Fibroblast of skin of abdomen (primary cell): ENCODE results near the gene PTPDC1.

Experiments
- DNase-seq: peaks from one replicate; pipeline ENCODE4 v3.0.0-alpha.2; 2013

The PTPDC1 gene

DNA sequence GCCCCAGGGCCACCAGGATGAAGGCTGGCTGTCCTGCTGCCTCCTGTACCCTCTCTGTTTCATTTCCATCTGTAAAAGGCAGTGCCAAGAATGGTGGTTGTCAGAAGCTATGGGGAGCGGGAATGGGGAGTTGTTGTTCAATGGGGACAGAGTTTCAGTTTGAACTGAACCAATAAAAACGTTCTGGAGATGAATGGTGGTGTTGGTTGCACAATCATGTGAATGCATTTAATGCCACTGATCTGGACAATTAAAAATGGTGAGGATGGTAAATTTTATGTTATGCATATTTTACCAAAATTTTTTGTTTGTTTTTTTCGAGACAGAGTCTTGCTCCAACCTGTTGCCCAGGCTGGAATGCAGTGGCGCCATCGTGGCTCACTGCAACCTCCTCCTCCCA, 58.1 kb downstream of the PTPDC1 start:
- DNase-seq, result no peak

DNA sequence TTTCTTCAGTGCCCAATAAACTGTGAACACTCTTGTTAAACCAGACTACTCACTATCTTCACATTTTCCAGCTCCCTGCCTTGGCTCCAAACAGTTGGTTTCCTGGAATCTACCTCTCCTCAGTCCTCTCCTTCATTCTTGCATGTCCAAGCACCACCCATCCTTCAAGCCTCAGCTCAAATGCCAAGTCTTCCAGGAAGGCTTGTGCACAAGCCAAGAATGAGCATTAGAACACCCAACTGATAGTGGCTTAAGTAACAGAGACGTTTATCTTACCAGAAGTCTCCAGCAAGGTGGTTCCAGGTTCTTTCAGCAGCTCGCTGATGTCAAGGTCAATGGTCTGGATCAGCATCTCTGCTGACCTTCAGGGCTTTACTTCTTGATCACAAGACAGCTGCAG, 60.1 kb downstream of the PTPDC1 start:
- no peak for DNase-seq

DNA sequence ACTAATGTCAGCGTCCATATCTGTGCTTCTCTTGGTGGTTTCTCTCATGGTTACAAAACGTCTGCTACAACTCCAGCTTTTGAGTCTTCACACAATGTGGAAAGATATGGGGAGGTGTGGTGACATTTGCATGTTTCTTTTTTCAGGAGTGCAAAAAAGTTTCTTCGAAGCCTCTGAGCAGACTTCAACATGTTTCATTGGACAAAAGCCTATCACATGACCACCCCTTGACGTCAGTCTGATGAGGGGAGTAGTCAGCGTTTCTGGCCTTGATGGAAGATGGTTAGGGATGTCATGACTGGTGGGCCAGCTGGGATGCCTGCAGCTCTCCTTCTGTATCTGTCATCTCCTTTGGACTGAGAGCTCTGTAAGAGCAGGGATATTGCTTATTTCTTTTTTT, 61.4 kb downstream of the PTPDC1 start:
- DNase-seq, result no peak

DNA sequence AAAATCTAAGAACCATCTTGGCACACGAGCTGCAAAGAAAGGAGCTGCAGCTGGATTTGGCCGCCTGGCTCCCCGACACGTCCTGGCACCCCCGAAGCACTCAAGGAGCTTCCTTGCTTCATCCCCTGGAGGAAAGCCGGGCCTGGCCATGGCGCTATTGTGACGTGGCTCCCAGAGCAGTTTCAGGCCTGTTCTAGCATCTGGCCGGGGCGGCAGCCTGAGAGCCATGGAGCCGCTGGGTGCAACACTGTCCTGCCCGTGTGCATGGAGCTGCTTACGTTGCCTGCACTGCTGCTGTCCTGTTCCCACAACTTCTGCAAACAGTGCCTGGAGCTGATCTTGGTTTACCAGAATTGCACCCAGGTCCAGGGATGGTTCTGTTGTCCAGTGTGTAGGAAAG, 63.5 kb downstream of the PTPDC1 start:
- DNase-seq, result no peak

DNA sequence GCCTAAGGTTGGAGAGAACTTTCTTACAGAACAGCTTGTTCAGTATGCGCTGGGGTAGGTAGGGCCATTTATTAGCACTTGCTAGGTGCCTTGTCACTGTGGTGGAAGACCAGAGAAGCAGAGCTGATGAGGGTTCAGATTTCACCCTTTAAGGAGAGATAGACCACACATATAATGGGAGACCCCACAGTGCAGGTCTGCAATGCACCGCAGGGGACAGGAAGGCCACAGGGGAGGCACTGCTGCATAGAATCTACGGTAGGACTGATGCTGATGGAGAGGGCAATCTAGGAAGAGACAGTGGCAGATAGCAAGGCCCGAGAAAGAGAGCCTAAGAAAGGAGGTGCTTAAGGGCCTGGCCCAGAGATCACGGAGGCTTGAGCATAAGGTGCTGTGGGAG, 64.2 kb downstream of the PTPDC1 start:
- DNase-seq, result no peak

DNA sequence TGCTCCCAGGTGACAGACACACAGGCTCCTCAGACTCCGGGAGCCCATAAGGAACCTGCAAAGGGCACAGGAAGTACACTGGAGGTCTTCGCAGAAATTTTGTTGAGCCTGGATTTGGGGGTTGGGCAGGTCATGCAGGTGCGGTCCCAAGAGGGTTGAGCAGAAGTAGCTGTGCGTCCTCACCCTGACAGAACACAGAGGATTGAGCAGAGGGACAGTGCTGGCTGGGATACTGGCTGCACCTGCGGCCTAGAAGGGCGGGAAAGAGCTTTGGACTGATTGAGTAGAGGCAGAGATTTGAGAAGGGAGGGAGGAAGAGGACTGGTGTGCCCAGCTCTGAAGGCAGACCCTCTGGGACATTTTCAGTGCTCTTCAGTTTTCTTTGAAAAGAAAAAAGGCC, 65.4 kb downstream of the PTPDC1 start:
- DNase-seq, result no peak

DNA sequence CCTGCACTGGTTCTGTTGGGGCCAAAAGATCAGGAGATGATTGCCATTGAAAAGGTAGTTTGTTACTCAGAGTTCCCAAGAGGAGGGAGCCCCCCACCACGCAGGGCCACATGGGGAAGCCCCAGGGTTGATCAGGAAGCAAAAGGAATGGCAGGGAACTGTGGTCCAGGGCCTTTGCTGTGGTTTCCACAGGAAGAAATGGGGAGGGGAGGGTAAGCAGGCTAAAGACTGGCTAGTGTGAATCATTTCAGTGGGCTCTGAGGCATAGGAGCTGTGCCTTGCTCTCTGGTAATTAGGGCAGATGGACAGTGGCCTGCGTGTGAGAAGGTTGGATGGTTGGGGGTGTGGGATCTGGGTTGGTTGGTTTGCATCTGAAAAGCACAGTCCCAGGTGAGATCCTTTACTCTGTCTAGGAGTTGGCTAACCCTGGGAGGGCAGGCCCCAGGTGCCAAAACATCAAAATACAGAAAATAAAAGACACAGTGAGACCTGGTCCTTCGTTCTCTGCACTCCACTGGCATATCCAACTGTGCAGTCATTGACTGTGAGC, 66.1 kb downstream of the PTPDC1 start:
- no peak for DNase-seq

DNA sequence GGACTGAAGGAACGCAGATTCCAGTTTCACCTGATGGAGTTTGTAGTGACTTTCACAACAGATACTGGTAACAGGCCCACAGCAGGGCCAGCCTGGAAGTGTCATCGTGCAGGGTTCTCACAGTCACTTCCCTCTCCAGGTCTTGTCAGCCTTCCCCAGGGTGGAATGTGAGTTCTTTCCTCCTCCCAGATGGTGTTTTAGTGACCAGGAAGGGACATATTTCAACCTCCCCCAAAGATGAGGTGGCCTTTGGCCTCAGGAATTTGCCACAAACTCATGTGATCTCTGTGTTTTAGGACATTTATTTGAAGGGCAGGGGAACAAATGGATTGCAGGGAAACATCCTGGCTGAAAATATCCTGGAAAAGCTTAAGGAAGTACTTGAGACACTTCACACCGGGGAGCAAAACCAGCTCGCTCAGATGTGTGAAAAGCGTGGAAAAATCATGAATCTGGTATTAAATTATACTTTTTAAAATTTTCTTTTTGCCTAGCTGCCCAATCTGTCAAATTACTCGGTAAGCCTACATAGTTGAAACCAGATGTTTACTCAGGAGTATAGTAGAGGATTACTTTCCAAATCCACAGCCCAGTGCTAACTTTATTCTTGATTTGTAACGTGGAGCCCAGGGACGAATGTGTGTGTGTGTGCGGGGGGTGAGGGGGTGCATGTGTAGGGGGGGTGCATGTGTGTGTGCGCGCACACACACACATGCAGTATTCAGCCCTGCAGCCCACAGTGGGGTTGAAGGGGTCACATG, 66.8 kb downstream of the PTPDC1 start:
- DNase-seq, result no peak

DNA sequence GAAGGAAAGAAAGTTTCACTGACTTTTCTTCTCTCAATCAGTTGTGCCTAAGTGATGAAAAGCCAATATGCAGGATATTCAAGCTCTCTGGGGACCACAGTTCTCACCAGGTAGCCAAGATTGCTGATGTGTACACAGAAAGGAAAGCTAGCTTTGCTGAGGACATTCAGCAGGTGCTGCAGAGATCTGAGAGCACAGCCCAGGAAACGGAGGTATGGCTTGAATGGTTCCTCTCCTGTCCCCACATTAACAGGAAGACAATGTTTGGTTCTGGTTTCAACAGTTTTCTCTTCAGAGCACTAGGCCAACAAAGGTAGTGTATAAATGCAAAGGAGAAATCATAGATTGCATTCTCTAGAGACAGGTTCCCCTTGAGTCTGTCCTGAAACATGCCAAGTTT, 69.6 kb downstream of the PTPDC1 start:
- DNase-seq, result no peak

DNA sequence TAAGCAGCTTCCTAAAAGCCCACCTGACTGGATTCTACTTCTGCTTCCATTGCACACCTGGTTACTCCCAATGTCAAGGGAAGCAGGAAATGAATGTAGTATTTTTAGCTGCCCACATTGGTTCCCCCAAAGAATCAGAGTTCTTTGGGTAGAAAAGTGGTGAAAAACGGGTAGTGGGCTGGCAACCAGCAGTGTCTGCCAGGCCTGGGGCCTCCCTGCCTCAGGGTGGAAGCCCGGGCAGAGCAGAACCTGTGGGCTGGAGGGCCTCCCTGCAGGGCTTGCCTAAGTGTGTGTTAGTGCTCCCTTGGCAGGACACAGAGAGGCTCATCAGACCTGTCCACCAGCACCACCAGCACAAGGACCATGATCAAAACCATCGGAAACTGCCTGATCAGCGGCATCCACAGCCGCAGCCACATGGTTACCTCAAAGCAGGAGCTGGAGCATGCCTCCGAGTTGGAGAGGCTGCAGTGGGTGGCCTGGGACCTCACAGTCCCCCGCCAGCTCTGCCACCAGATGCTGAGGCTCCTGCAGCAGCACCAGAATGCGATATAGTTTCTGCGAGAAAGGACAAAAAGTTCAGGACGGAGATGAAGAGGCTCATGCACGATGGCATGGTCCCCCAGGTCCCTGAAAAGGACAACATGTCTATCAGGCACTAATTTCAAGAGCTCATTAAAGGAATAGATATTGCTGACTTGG, 72.2 kb downstream of the PTPDC1 start:
- DNase-seq, result no peak

DNA sequence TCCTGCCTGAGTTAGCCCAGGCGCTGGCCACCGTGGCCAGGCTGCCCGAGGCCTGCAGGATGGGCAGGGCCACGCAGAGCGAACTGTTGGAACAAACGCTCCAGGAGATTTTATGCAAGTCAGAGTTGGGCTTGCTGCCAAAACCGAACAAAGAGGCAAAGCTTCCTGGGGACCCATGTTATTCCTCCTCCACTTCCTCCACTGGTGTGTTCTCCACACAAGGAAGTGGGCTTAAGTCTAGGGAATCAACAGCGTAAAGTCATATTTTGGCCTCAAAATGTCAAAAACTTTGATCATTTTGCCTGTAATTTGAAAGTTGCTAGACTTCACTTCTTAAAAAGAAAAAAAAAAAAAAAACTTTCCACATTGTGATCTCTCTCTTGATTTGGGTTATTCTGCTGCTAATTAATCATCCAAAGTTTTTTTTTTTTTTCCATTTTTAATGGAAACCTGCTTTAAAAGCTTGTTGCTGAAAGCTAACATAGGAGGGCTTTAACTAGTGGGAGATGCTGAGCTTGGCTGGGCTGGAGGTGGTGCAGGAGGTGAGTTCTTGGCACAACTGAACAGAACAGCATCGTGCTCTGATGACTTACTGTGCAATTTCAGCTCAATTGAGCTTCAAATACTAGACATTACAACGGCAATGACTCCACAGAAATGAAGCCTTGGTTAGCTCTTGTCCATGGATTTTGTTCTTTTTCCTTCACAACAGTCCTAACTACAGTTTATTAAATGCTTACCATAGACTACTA, 73.0 kb downstream of the PTPDC1 start:
- DNase-seq, result peak; percentile 74
